Right lobe of liver (tissue), 6 donors: ENCODE results near the gene THAP8. TPM values are rescaled to one million over a fixed set of nuclear protein-coding genes. Genes with fewer than 3 reads are reported as not detected.
"Not testable (repeated sequence)": the region's sequence is repeated elsewhere in the genome, so short reads cannot be mapped to it uniquely, and the experiment has no call there.

Experiments used
- ATAC-seq, 4 donors: fragments of 200-7000 bp; cut with Tn5 transposase; one replicate each; pipeline ENCODE4 v1.9.1; 2020; ENCODE audit warnings: mild to moderate bottlenecking in 4 of 4, moderate library complexity in 4 of 4
- DNase-seq, 3 donors: peaks; one replicate each; pipeline ENCODE4 v3.0.0-alpha.2; 2020
- H3K27ac ChIP-seq, 3 donors: fragments of 200-600 bp; one replicate each; pipeline ENCODE4 v1.8.0; 2022
- H3K27me3 ChIP-seq, 2 donors: fragments of 200-600 bp; one replicate each; pipeline ENCODE4 v1.8.0; 2022
- H3K36me3 ChIP-seq, 4 donors: fragments of 200-600 bp; sonication (generic) in 1 of 4; one replicate each; pipeline versions ENCODE4 v1.5.1 to v1.8.0; 2017 to 2022; ENCODE audit warnings: control low read depth in 1 of 4
- H3K4me1 ChIP-seq, 4 donors: fragments of 200-600 bp; sonication (generic) in 1 of 4; one replicate each; pipeline versions ENCODE4 v1.5.1 to v1.8.0; 2017 to 2022; ENCODE audit warnings: control low read depth in 1 of 4
- H3K4me3 ChIP-seq, 3 donors: fragments of 200-600 bp; one replicate each; pipeline ENCODE4 v1.8.0; 2022
- H3K9me3 ChIP-seq, 4 donors: fragments of 200-600 bp; sonication (generic) in 1 of 4; one replicate each; pipeline versions ENCODE4 v1.5.1 to v1.8.0; 2017 to 2022; ENCODE audit warnings: control low read depth in 1 of 4
- CTCF ChIP-seq, 4 donors: fragments of 200-600 bp in 3 of 4; fragments of 450-650 bp in 1 of 4; IDR thresholded peaks; one replicate each; pipeline versions ENCODE4 v1.5.1 to v1.8.0; 2016 to 2022; ENCODE audit warnings: antibody characterized with exemption in 4 of 4, mild to moderate bottlenecking in 2 of 4
- POLR2A ChIP-seq: fragments of 450-650 bp; IDR thresholded peaks from one replicate; pipeline ENCODE4 v1.6.1; 2017; ENCODE audit warnings: antibody characterized with exemption, mild to moderate bottlenecking
- WGBS: methylation state at CpG from one replicate; pipeline ENCODE4 v1.1.6; 2018; ENCODE audit warnings: low coverage, low lambda C conversion rate; ENCODE audit not compliant: insufficient coverage; ENCODE audit errors: missing lambda C conversion rate; 5-methylcytosine and 5-hydroxymethylcytosine counted together
- intact Hi-C, 2 donors: fragments of 100-400 bp; cut with DNase I; formaldehyde crosslinking; loops; one replicate each; pipeline versions ENCODE4 v1.11.2 to v1.14.1; 2022
- total RNA-seq, 6 experiments: library from RNA; depleted of rRNA in 2 of 6; stranded (reverse); fragments of >200 nt in 2 of 6; fragmentation: NEBNext Ultra II Directional in 3 of 6; extraction: Animal tissue kit (Norgen Biotek cat#: 25700) in 3 of 6; gene quantifications; one replicate each; pipeline versions ENCODE4 v1.1.0 to v1.2.4, GENCODE V29; 2016 to 2023
- donor health status: DM: no; HTN: yes; CAD: no.
- donor health status: DM: no; HTN: no; CAD: no.
- donor health status: DM: no; HTN: no; CAD: no.
- donor health status: DM: no; HTN: yes; CAD: no.
- donor health status: DM: no; HTN: yes; CAD: no.

The THAP8 gene
- total RNA-seq, 6 experiments from 2014 or later, result 2.5 to 9.0 (median 4.2) TPM

- Histone ChIP-seq H3K36me3 (no peaks in the 10 kb centered on the region), H3K27ac (no peak overlapping the region), H3K27me3 (no peaks in the 10 kb centered on the region), H3K4me3 (no peak overlapping the region), H3K4me1 (peaks cover 0 to under 1% (median 0%) of the 10 kb centered on the region in 4 donors), H3K9me3 (no peaks in the 10 kb centered on the region)
- no peak for ATAC-seq
- intact Hi-C loops, result no loop called here
- no peak for DNase-seq
- TF ChIP-seq CTCF (IDR thresholded peaks at IDR 0.05), result no peak
- no peak for TF ChIP-seq POLR2A
These were observed 6.2 kb downstream of the THAP8 start for GRCh38 chr19:36047835-36048234.

- ATAC-seq (no peak), DNase-seq (no peak)
- Histone ChIP-seq H3K36me3 (no peaks in the 10 kb centered on the region), H3K4me1 (no peaks in the 10 kb centered on the region), H3K9me3 (no peaks in the 10 kb centered on the region), H3K27ac (no peak overlapping the region), H3K4me3 (no peak overlapping the region), H3K27me3 (no peaks in the 10 kb centered on the region)
- intact Hi-C loops, result no loop called here
- TF ChIP-seq CTCF (IDR thresholded peaks at IDR 0.05) (no peak), POLR2A (no peak)
- WGBS, result 88% methylated on average over 5 of the region's 5 CpGs
These were observed 7.5 kb downstream of the THAP8 start for GRCh38 chr19:36046443-36047050.

- 82% methylated on average over 2 of the region's 2 CpGs for WGBS
- no peak for TF ChIP-seq POLR2A
- TF ChIP-seq CTCF (IDR thresholded peaks at IDR 0.05), result no peak
- intact Hi-C loops, result no loop called here
- DNase-seq (no peak), ATAC-seq (no peak)
- H3K27me3 ChIP-seq, result no peaks in the 10 kb centered on the region
- H3K9me3 ChIP-seq, result no peaks in the 10 kb centered on the region
- no peak overlapping the region for H3K27ac ChIP-seq
- H3K4me1 ChIP-seq, result no peaks in the 10 kb centered on the region
- no peaks in the 10 kb centered on the region for H3K36me3 ChIP-seq
- no peak overlapping the region for H3K4me3 ChIP-seq
These were observed 10.1 kb downstream of the THAP8 start for GRCh38 chr19:36043952-36044351.

- Histone ChIP-seq H3K9me3 (no peaks in the 10 kb centered on the region), H3K27me3 (no peaks in the 10 kb centered on the region), H3K4me1 (no peaks in the 10 kb centered on the region), H3K4me3 (no peak overlapping the region), H3K27ac (no peak overlapping the region), H3K36me3 (no peaks in the 10 kb centered on the region)
- DNase-seq, result no peak
- no peak for TF ChIP-seq CTCF (IDR thresholded peaks at IDR 0.05)
- no peak for TF ChIP-seq POLR2A
- 35% methylated on average over 3 of the region's 3 CpGs for WGBS
- intact Hi-C loops, result no loop called here
- ATAC-seq, result peak in 1 of 4 donors; percentile 69
These were observed 12.3 kb downstream of the THAP8 start for GRCh38 chr19:36041831-36042230.

GRCh38 chr19:36041092-36041491 is 13.0 kb downstream of the THAP8 start:
- ATAC-seq, H3K4me3 ChIP-seq, H3K27ac ChIP-seq, H3K9me3 ChIP-seq, intact Hi-C loops, DNase-seq, H3K36me3 ChIP-seq, H3K27me3 ChIP-seq, H3K4me1 ChIP-seq: not testable (repeated sequence)
- 77% methylated on average over 6 of the region's 6 CpGs for WGBS
